Esophagus muscularis mucosa (tissue), 3 donors: ENCODE results near the gene TPCN1.

ENCODE experiments used
- POLR2A ChIP-seq: fragments of 450-650 bp; IDR thresholded peaks from one replicate; pipeline ENCODE4 v1.6.1; 2017; ENCODE audit warnings: antibody characterized with exemption, moderate library complexity, mild to moderate bottlenecking, low read depth
- POLR2AphosphoS5 ChIP-seq, 2 donors: sonication (generic); formaldehyde crosslinking; IDR thresholded peaks; one replicate each; pipeline ENCODE4 v1.6.1; 2017; ENCODE audit warnings: antibody characterized with exemption in 2 of 2
- TF ChIP-seq, protein P1 (sequence below), 3 experiments: fragments of 200-600 bp in 2 of 3; fragments of 450-650 bp in 1 of 3; sonication (generic) in 2 of 3; IDR thresholded peaks; one replicate each; pipeline ENCODE4 v1.5.1; 2017 to 2019; ENCODE audit warnings: antibody characterized with exemption in 3 of 3, mild to moderate bottlenecking in 2 of 3, moderate library complexity in 1 of 3

DNA sequence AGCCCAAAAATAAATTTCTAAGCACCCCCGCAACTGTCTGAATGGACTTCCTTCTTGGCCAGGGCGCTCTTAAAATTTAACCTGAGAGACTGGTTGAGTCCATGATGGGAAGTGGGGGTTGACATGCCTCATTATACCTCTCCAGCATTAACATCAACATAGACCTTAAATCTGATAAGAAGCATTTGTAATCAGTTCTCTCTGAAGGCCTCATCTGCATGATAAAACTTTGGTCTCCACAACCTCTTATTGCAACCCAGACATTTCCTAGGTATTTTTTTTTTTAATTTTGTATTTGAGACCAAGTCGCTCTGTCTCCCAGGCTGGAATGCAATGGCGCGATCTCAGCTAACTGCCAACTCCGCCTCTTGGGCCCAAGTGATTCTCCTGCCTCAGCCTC is 124.1 kb downstream of the TPCN1 start:
- TF ChIP-seq POLR2AphosphoS5 (IDR thresholded peaks at IDR 0.05) (no peak), POLR2A (no peak)
- TF ChIP-seq, protein P1, sequence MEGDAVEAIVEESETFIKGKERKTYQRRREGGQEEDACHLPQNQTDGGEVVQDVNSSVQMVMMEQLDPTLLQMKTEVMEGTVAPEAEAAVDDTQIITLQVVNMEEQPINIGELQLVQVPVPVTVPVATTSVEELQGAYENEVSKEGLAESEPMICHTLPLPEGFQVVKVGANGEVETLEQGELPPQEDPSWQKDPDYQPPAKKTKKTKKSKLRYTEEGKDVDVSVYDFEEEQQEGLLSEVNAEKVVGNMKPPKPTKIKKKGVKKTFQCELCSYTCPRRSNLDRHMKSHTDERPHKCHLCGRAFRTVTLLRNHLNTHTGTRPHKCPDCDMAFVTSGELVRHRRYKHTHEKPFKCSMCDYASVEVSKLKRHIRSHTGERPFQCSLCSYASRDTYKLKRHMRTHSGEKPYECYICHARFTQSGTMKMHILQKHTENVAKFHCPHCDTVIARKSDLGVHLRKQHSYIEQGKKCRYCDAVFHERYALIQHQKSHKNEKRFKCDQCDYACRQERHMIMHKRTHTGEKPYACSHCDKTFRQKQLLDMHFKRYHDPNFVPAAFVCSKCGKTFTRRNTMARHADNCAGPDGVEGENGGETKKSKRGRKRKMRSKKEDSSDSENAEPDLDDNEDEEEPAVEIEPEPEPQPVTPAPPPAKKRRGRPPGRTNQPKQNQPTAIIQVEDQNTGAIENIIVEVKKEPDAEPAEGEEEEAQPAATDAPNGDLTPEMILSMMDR (IDR thresholded peaks at IDR 0.05) = no peak
